OCI-LY7 (cell line): ENCODE results near the gene MEOX2. TPM values are rescaled to one million over a fixed set of nuclear protein-coding genes. Genes with fewer than 3 reads are reported as not detected.

ENCODE experiments used
- BruUV-seq: library from RNA; stranded (reverse); fragments of 400-500 nt; replicated peaks from 2 replicates; lab custom pipeline; 2021; lab: Mats Ljungman, UMichigan
- CTCF ChIA-PET: fragments of 300-600 bp; sonication (Branson Sonifier 250); formaldehyde crosslinking; loops from one replicate; lab custom pipeline; 2022; ENCODE audit warnings: antibody characterized with exemption; ENCODE audit not compliant: unreplicated experiment; lab: Charles Lee
- POLR2A ChIA-PET: fragments of 300-600 bp; sonication (Branson Sonifier 250); formaldehyde crosslinking; loops from one replicate; lab custom pipeline; 2022; ENCODE audit warnings: antibody characterized with exemption; lab: Charles Lee
- DNase-seq: peaks from one replicate; pipeline ENCODE4 v3.0.0-alpha.2; 2015; ENCODE audit warnings: low spot score
- H2AFZ ChIP-seq: fragments of 200-600 bp; sonication (generic), shearing (Covaris generic); 2 replicates; pipeline ENCODE4 v1.6.1; 2014; ENCODE audit warnings: mild to moderate bottlenecking, antibody characterized with exemption, low read length, moderate library complexity
- H3K27ac ChIP-seq: fragments of 200-600 bp; sonication (generic); 2 replicates; pipeline ENCODE4 v1.5.1; 2014; ENCODE audit warnings: mixed run types, low read depth, mild to moderate bottlenecking, moderate library complexity, low read length, inconsistent platforms; ENCODE audit not compliant: poor library complexity, severe bottlenecking
- H3K36me3 ChIP-seq: fragments of 200-600 bp; sonication (generic); 2 replicates; pipeline ENCODE4 v1.6.1; 2014; ENCODE audit warnings: mild to moderate bottlenecking, antibody characterized with exemption, low read length, moderate library complexity, mixed read lengths; ENCODE audit not compliant: insufficient read depth
- H3K4me1 ChIP-seq: fragments of 200-600 bp; sonication (generic); 2 replicates; pipeline ENCODE4 v1.5.1; 2014; ENCODE audit warnings: mild to moderate bottlenecking, low read length; ENCODE audit not compliant: insufficient read depth, poor library complexity, severe bottlenecking
- H3K4me2 ChIP-seq: fragments of 200-600 bp; sonication (generic); 2 replicates; pipeline ENCODE4 v1.6.1; 2014; ENCODE audit warnings: mild to moderate bottlenecking, low read length
- H3K4me3 ChIP-seq: fragments of 200-600 bp; sonication (generic); 2 replicates; pipeline ENCODE4 v1.5.1; 2014; ENCODE audit warnings: mild to moderate bottlenecking, low read depth, low read length; ENCODE audit not compliant: poor library complexity, severe bottlenecking
- H3K79me2 ChIP-seq: fragments of 200-600 bp; sonication (generic); 2 replicates; pipeline ENCODE4 v1.6.1; 2016; ENCODE audit warnings: low read depth, mild to moderate bottlenecking, low read length, moderate library complexity, mixed read lengths; ENCODE audit not compliant: insufficient read depth
- H3K9me2 ChIP-seq: fragments of 200-600 bp; sonication (generic); 2 replicates; pipeline ENCODE4 v1.6.1; 2016; ENCODE audit warnings: mild to moderate bottlenecking, low read length, mixed read lengths; ENCODE audit not compliant: insufficient read depth
- H3K9me3 ChIP-seq: fragments of 200-600 bp; sonication (generic); 2 replicates; pipeline ENCODE4 v1.6.1; 2014; ENCODE audit warnings: mild to moderate bottlenecking, mixed run types, low read length, mixed read lengths
- H4K20me1 ChIP-seq: fragments of 200-600 bp; sonication (generic); 2 replicates; pipeline ENCODE4 v1.6.1; 2014; ENCODE audit warnings: mild to moderate bottlenecking, antibody characterized with exemption, low read length, moderate library complexity, mixed read lengths; ENCODE audit not compliant: insufficient read depth
- CTCF ChIP-seq: fragments of 200-600 bp; sonication (generic); conservative IDR thresholded peaks from 2 replicates; pipeline ENCODE4 v1.5.1; 2014; ENCODE audit warnings: mild to moderate bottlenecking, antibody characterized with exemption, low read length, moderate library complexity, mixed read lengths
- EZH2phosphoT487 ChIP-seq: fragments of 200-600 bp; sonication (generic); IDR thresholded peaks from 2 replicates; pipeline ENCODE4 v1.6.1; 2018; ENCODE audit warnings: low read depth, borderline replicate concordance, mild to moderate bottlenecking, mixed run types, antibody characterized with exemption, low read length, moderate library complexity, mixed read lengths
- intact Hi-C: fragments of 100-400 bp; cut with micrococcal nuclease; formaldehyde crosslinking; loops from one replicate; pipeline ENCODE4 v1.10.0; 2022; ENCODE audit not compliant: unreplicated experiment
- total RNA-seq, 2 experiments: library from RNA; depleted of rRNA in 1 of 2; stranded (reverse); fragments of >200 nt in 1 of 2; shearing (Covaris generic) in 1 of 2; gene quantifications; 2 replicates each; pipeline ENCODE4 v1.2.3, GENCODE V29; 2014 to 2022

MEOX2 gene
- total RNA-seq, 2 experiments from 2014 or later = not detected

GRCh38 chr7:15594461-15594860 is 92.0 kb downstream of the MEOX2 start:
- ChIA-PET CTCF (no interaction called here), POLR2A (no interaction called here)
- TF ChIP-seq CTCF (no peak), EZH2phosphoT487 (no peak)
- H3K9me2 ChIP-seq = no peaks in the 10 kb centered on the region
- H4K20me1 ChIP-seq = no peaks in the 10 kb centered on the region
- no TSS peak for BruUV-seq
- H3K9me3 ChIP-seq = peaks cover 4% of the 10 kb centered on the region; the same call in 1 of the 2 replicates
- no peak overlapping the region for H3K4me2 ChIP-seq
- H2AFZ ChIP-seq = no peak overlapping the region
- DNase-seq = no peak
- H3K36me3 ChIP-seq = no peaks in the 10 kb centered on the region
- no peak overlapping the region for H3K27ac ChIP-seq
- H3K4me3 ChIP-seq = no peak overlapping the region
- no peaks in the 10 kb centered on the region for H3K4me1 ChIP-seq
- H3K79me2 ChIP-seq = no peaks in the 10 kb centered on the region
- intact Hi-C loops = no loop called here

- H2AFZ ChIP-seq = no peak overlapping the region
- H3K4me2 ChIP-seq = no peak overlapping the region
- no peaks in the 10 kb centered on the region for H3K79me2 ChIP-seq
- ChIA-PET POLR2A (no interaction called here), CTCF (no interaction called here)
- no TSS peak for BruUV-seq
- TF ChIP-seq EZH2phosphoT487 = no peak
- no peak for TF ChIP-seq CTCF
- H4K20me1 ChIP-seq = no peaks in the 10 kb centered on the region
- no peaks in the 10 kb centered on the region for H3K36me3 ChIP-seq
- H3K9me2 ChIP-seq = no peaks in the 10 kb centered on the region
- H3K4me1 ChIP-seq = no peaks in the 10 kb centered on the region
- intact Hi-C loops = no loop called here
- no peak overlapping the region for H3K27ac ChIP-seq
- no peak for DNase-seq
- peaks cover 4% of the 10 kb centered on the region; the same call in 1 of the 2 replicates for H3K9me3 ChIP-seq
- no peak overlapping the region for H3K4me3 ChIP-seq
Observed at GRCh38 chr7:15593382-15593781, 93.1 kb downstream of the MEOX2 start.

GRCh38 chr7:15586266-15586665 is 100.2 kb downstream of the MEOX2 start:
- Histone ChIP-seq H3K27ac (no peak overlapping the region), H3K36me3 (no peaks in the 10 kb centered on the region), H3K4me1 (no peaks in the 10 kb centered on the region), H4K20me1 (no peaks in the 10 kb centered on the region), H2AFZ (no peak overlapping the region), H3K4me2 (no peak overlapping the region), H3K79me2 (no peaks in the 10 kb centered on the region), H3K9me3 (0 out of 2 replicates have a peak, but pooled peaks cover 5% of the 10 kb centered on the region), H3K9me2 (no peaks in the 10 kb centered on the region), H3K4me3 (no peak overlapping the region)
- CTCF ChIA-PET = no interaction called here
- intact Hi-C loops = no loop called here
- TF ChIP-seq EZH2phosphoT487 (no peak), CTCF (no peak)
- BruUV-seq = no TSS peak
- POLR2A ChIA-PET = no interaction called here
- no peak for DNase-seq
